ENCODE results near the gene GPR37.

- TF ChIP-seq REST (IDR thresholded peaks at IDR 0.05; ENCODE audit: borderline replicate concordance) (no peak), EP300 (conservative IDR thresholded peaks at IDR 0.05; ENCODE audit: poor library complexity, severe bottlenecking) (no peak), EZH2 (IDR thresholded peaks at IDR 0.05; ENCODE audit: borderline replicate concordance, insufficient read depth, low read length, poor library complexity, severe bottlenecking) (no peak), SMC3 (conservative IDR thresholded peaks at IDR 0.05; ENCODE audit: poor library complexity) (no peak), POLR2AphosphoS5 (IDR thresholded peaks at IDR 0.05) (no peak), MXI1 (conservative IDR thresholded peaks at IDR 0.05; ENCODE audit: poor library complexity, severe bottlenecking) (no peak), RAD21 (conservative IDR thresholded peaks at IDR 0.05) (no peak)
- TF ChIP-seq, protein P1, sequence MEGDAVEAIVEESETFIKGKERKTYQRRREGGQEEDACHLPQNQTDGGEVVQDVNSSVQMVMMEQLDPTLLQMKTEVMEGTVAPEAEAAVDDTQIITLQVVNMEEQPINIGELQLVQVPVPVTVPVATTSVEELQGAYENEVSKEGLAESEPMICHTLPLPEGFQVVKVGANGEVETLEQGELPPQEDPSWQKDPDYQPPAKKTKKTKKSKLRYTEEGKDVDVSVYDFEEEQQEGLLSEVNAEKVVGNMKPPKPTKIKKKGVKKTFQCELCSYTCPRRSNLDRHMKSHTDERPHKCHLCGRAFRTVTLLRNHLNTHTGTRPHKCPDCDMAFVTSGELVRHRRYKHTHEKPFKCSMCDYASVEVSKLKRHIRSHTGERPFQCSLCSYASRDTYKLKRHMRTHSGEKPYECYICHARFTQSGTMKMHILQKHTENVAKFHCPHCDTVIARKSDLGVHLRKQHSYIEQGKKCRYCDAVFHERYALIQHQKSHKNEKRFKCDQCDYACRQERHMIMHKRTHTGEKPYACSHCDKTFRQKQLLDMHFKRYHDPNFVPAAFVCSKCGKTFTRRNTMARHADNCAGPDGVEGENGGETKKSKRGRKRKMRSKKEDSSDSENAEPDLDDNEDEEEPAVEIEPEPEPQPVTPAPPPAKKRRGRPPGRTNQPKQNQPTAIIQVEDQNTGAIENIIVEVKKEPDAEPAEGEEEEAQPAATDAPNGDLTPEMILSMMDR (IDR thresholded peaks at IDR 0.05; ENCODE audit: poor library complexity, severe bottlenecking) = no peak
These were observed 16.5 kb upstream of the GPR37 start for GRCh38 chr7:124781907-124782734.
